GM19438 (cell line): ENCODE measurements around the gene PRTFDC1.
"Not testable (repeated sequence)": the region's sequence is repeated elsewhere in the genome, so short reads cannot be mapped to it uniquely, and the experiment has no call there.

ENCODE experiments used
- ATAC-seq: cut with Tn5 transposase; IDR thresholded peaks from one replicate; pipeline ENCODE4 v1.9.1; 2021; ENCODE audit warnings: low read depth; ENCODE audit not compliant: unreplicated experiment

Gene PRTFDC1

GRCh38 chr10:24935504-24936292, 16.7 kb downstream of the PRTFDC1 start:
- no peak for ATAC-seq

GRCh38 chr10:24931236-24931635, 21.2 kb downstream of the PRTFDC1 start:
- ATAC-seq: no peak

GRCh38 chr10:24930427-24930826, 22.0 kb downstream of the PRTFDC1 start:
- ATAC-seq: peak; percentile 77

- ATAC-seq: no peak
Observed at GRCh38 chr10:24929904-24930303, 22.5 kb downstream of the PRTFDC1 start.

- peak; percentile 60 for ATAC-seq
Observed at GRCh38 chr10:24929056-24929544, 23.3 kb downstream of the PRTFDC1 start.

- no peak for ATAC-seq
Observed at GRCh38 chr10:24928163-24928562, 24.2 kb downstream of the PRTFDC1 start.

GRCh38 chr10:24926557-24926956, 25.8 kb downstream of the PRTFDC1 start:
- ATAC-seq: no peak

- ATAC-seq: no peak
Observed at GRCh38 chr10:24925799-24926198, 26.6 kb downstream of the PRTFDC1 start.

- ATAC-seq: not testable (repeated sequence)
Observed at GRCh38 chr10:24924483-24924882, 27.9 kb downstream of the PRTFDC1 start.

GRCh38 chr10:24922222-24922868, 30.1 kb downstream of the PRTFDC1 start:
- ATAC-seq: not testable (repeated sequence)

GRCh38 chr10:24920907-24921881, 31.2 kb downstream of the PRTFDC1 start:
- peak; percentile 68 for ATAC-seq

GRCh38 chr10:24920192-24920591, 32.2 kb downstream of the PRTFDC1 start:
- ATAC-seq: not testable (repeated sequence)

- ATAC-seq: not testable (repeated sequence)
Observed at GRCh38 chr10:24919629-24920028, 32.8 kb downstream of the PRTFDC1 start.

GRCh38 chr10:24917979-24918378, 34.4 kb downstream of the PRTFDC1 start:
- ATAC-seq: no peak

GRCh38 chr10:24917493-24917892, 34.9 kb downstream of the PRTFDC1 start:
- no peak for ATAC-seq

- ATAC-seq: no peak
Observed at GRCh38 chr10:24916365-24916764, 36.0 kb downstream of the PRTFDC1 start.

- no peak for ATAC-seq
Observed at GRCh38 chr10:24915304-24915703, 37.1 kb downstream of the PRTFDC1 start.

- ATAC-seq: no peak
Observed at GRCh38 chr10:24914148-24914547, 38.3 kb downstream of the PRTFDC1 start.

- ATAC-seq: no peak
Observed at GRCh38 chr10:24912215-24912614, 40.2 kb downstream of the PRTFDC1 start.

GRCh38 chr10:24911029-24911428, 41.4 kb downstream of the PRTFDC1 start:
- ATAC-seq: no peak

GRCh38 chr10:24910574-24910973, 41.8 kb downstream of the PRTFDC1 start:
- no peak for ATAC-seq
